GM21381 (cell line): Measurements from ENCODE around the gene ZBTB25.

Experiments
- ATAC-seq: cut with Tn5 transposase; IDR thresholded peaks from one replicate; pipeline ENCODE4 v1.9.1; 2021; ENCODE audit warnings: mild to moderate bottlenecking, moderate library complexity; ENCODE audit not compliant: unreplicated experiment

Gene ZBTB25

DNA sequence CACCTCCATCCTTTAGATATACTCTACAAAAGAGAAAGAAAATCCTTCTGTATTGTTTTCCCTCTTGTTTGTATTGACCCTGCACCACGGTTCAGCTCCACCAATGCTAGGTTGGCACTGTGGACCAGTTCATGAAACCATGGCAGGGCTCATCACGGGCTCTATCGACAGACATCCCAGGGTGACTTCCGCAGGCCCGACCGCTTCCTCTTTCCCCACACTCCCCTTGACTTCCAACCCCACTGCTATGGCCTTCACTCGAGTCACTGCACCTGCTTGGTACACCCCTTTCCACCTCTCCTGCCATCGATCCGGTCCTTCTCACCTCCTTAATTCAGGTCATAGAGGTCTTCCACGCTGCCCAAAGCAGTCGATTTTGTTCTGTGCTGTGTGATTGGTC is 59.5 kb downstream of the ZBTB25 start:
- no peak for ATAC-seq

DNA sequence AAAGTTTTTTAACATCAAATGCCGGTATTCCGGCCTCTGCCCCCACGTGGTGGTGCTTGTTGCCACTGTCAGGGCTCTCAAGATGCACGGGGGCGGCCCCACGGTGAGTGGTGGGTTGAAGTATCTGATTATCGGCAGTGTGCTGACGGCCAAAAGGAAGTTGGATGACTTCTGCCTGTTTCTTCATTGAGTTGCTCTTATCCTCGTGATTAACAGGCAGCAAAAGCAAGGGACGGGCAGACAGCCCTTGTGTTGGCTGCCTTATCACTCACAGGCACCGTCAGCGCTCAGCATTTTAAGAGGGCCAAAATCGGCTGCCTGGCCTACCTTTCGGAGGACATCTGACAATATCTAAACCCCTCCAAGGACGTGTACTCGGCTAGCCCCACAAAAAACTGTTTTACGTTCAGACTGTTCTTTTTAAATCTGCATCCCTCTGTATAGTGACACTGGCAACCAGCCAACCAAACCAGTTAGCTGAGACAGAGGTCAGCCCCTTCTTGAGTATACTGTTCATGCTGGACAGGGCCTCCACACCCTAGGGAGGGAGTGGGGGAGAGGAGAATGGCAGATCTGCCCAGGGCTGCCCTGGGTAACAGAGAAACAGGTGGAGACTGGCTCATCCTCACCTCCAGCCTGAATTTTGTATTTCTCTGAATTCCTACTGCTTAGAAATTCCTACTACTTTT is 61.2 kb downstream of the ZBTB25 start:
- ATAC-seq, result no peak

DNA sequence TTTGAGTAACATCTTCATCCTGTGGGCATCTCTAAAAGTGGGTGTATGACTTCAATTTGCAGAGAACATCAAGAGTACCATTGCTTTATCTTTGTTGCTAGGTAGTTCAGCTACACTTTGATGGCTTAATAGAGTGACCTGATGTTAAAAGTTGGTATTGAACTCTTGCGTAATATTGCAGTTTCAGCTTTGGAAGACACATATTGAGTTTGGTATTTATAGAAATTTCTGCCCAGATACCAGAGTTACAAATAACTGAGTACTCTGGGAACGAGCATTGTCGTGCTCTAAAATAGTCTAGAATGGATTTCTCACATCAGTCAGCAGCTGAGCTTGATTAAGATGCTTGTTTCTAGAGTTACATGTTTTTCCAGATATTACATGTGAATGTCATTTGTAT is 63.1 kb downstream of the ZBTB25 start:
- no peak for ATAC-seq

DNA sequence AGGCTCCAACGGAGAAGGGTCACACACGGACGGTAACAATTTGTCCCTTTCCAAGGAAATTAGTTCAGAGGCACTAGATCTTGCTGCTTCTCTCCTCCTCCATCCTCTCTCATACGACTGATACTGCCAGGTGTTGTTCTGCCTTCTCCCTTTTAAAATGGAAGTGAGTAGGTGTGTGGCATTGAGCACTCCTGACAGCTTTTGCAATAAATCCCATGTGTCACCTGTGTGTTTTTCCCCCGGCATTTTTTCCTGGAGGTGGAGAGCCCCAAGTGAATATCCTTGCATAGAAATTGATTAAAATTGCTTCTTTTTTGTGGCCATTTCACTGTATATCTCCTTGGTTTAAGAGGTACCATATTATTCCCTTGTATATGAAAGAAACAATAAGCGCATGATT is 64.5 kb downstream of the ZBTB25 start:
- ATAC-seq, result no peak

DNA sequence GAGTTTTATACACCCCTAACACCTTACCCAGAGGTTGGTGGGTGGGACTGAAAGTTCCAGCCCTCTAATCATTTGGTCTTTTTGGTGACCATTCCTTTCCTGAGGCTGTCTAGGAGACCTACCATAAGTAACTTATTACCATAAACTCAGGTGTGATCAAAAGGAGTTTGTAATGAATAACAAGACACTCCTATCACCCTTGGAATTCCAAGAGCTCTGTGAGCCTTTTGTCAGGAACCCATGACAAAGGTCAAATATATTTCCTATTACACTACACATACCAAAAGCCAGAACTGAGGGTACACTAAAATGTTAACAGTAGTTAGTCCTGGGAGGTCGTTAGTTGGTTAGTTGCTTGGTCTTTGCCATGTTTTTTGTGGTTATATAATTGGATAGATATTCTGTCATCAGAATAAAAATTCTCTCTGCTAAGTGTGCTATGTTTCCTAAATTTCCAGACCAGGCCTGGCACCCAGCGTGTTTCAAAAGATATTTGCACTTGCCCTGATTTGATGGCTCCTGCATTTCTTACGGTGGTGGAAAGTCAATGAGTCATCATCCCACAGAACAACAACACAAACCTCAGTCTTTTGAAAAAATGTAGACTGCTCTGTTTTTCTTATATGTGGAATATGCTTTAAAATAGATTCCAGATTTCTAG is 65.3 kb downstream of the ZBTB25 start:
- no peak for ATAC-seq

DNA sequence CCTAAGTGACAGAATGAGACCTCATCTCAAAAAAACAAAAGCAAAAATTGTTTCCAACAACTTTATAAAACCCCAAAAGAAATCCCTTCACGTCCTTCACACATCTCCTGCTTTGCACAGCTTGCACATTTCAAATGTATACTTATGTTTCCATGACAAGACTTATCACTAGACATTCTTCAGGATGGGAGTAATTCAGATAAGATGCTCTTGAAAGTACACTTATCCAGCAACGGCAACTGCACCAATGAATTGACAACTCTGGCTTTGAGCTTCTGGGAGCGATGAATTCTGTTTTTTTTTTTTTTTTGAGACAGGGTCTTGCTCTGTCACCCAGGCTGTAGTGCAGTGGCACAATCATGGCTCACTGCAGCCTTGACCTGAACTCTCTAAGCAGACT is 69.1 kb downstream of the ZBTB25 start:
- no peak for ATAC-seq

DNA sequence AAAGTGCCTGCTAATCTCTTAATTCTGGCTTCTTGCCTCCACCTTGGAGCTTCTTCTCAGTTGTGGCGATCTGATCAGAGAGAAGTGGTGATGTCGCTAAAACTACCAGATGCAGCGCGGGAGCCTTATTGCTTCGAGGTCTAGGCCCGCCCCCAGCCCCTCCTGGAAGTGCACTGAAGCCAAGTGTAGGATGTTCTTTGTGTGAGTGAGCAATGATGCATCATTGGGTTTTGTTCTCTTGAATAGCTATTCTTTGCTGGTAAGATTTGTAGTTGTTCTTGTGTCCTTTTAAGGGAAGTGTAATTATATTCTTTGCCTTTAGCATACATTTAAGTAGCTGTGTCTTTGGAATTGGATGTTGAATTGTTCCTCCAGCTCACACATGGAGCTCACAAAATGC is 79.7 kb downstream of the ZBTB25 start:
- ATAC-seq, result no peak

DNA sequence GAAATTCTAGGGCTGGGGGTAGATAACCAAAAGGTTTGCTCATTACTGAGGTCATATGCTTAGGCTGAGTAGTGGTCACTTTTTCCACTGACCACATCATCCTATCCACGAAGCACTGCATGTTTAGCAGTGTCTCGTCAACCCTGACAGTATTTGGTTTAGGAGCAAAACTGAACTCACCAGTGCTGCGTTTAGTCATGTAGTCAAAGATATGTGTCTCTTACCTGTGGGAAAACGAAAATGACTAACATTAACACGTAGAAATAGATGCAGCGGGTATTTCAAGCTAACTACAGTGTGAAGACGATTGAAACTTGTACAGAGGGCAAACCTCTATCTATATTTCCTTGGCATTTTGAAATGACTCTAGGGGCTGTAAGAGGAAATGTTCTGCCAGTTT is 80.9 kb downstream of the ZBTB25 start:
- ATAC-seq, result no peak

DNA sequence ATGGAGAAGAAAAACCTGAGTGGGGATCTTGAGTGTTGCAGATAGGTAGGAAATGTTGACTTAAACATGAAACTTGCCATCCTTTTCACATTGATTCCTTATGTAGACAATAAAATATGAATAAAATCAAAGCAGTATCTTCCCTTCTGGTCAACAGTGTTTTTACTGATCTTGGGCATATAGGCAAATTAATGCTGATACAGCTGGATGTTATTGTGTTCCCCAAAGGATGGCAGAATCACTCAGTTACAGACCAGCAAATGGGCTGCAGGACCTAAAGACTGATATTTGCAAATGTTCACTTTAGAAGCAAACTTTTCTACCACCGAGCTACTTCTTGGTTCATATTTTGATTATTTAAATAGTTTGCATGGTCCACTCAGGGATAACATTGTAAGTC is 81.6 kb downstream of the ZBTB25 start:
- no peak for ATAC-seq

DNA sequence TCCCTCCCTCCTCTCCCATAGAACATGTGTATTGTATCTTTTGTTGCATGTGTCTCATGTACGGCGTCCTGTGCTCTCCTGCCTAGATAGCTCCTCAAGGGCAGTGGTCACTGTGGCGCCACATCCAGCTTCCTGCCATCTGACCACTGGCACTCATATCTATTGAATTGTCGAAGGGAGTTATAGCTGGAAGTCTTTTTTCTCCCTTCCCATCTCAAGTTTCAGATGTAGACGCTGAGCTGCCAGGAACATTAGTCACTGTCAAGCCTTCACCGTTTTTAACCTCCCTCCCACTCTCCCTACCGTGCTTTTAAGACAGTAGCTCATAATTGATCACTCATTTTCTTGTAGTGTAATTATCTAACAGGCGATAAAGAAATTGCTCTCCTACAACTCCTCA is 82.5 kb downstream of the ZBTB25 start:
- ATAC-seq, result no peak

DNA sequence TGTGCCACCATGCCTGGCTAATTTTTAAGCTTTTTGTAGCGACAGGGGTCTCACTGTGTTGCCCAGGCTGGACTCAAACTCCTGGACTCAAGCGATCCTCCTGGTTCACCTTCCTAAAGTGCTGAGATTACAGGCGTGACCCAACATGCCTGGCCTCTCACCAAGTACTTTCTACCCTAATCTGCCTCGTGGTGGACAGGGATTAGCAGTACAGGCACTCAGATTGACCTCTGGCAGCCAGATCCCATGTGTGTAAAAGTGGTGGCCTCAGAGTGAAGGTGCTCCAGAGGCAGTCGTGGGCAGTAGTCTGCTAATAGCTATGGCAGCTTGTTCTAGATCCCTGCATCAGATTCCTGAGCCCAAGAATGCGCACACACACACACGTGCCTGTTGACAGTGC is 84.6 kb downstream of the ZBTB25 start:
- no peak for ATAC-seq

DNA sequence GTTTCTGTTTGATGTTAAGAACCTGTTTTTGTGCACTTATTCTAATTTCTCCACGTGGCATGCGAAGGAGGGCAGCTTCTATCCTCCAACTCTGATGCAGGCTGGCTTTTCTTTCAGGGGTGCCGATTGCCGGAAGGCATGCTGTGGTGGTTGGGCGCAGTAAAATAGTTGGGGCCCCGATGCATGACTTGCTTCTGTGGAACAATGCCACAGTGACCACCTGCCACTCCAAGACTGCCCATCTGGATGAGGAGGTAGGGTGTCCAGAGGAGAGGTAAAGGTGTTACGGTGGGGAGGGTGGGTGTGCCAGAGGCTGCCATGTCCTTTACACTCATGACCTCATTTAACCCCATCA is 85.9 kb downstream of the ZBTB25 start:
- no peak for ATAC-seq

DNA sequence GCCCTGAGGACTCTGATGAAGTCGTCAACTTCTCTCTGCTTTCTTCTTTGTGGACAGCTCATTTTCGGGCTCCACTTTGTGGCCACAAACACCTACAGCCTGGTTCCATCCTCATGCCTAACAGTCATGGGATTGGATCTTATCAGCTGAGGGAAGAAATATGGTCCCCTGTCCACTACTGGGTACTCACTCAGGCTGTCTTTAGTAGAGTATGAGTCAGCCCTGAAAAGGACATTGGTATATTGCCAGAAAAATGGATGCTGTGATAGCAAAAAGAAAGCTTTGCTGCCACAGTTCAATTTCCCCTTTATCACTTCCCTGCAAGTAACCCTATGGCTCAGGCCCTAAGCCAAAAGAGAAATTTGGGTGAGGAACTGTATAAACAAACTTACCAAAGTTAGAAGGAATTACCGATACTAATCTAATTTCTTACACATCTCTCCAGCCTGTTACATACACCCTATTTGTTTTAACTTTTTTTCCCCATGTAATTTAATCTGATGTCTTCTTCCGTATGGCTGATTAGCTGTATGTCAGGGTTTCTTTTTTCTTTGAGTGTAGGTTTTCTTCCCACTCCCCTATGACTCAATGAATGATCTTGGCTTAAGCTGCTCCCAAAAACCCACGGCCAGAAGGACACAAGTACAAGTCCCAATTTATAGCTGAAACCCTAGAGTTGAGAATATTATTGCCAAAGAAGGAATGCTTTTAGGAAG is 86.4 kb downstream of the ZBTB25 start:
- ATAC-seq, result no peak

DNA sequence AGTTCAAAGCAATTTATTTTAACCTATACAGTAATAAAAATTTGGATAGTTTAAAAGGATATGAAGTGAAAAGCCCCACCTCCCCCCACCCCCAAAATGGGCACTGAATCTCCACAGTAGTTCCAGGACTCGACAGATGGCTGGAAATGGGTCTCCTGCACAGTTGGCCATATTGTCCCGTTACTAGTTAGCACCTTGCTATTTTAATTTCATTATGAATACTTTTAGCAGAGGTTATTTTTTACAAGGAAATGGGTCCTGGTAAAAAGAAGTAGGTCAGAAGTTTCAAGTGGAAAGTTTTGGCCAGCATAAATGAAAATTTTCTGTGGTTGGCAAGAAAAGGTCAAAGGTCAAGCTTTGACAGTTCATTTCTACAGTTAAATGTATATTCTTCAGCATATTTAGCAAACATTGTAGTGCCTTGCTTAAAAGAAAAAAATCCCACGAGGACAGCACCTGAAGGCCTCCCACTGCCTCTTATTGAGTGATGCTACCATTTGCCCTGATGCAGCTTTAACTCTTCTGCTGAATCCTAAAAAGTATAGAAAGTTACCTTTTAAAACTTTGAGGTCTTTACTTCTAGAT is 87.2 kb downstream of the ZBTB25 start:
- no peak for ATAC-seq

DNA sequence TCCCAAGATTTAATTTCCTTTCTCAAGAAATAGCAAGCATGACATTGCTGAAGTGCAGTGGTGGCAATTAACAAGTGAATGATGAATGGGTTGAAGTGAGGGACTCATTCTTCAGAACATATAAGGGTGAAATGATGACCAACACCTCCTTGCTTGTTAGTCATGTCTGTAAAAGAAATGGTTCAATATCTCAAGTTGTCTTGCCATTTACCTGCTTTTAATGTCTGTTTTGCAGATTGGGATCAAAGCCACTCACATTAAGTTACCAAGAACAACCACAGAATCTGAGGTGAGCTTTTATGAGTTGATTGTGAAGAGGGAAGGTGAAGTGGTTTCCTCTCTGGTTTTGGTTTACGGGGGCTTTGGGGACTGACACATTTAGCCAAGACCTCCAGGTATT is 91.4 kb downstream of the ZBTB25 start:
- ATAC-seq, result no peak

DNA sequence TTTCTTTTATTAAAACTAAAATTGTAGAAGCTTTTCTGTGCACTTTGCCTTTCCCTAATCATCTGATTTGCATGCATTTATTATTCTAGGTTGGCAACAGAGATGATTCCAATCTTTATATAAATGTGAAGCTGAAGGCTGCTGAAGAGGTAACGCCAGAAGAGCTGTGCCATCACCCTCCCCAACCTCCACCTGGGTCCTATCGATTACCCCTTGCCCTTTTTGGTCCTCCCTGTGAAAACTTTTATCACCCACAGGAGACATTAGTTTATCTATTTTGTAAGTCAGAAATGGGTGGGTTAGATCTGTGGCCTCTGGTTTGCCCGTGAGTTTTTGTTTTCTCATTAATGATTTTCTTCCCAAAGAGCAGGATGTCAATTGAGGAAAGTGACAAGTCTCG is 92.6 kb downstream of the ZBTB25 start:
- ATAC-seq, result no peak

DNA sequence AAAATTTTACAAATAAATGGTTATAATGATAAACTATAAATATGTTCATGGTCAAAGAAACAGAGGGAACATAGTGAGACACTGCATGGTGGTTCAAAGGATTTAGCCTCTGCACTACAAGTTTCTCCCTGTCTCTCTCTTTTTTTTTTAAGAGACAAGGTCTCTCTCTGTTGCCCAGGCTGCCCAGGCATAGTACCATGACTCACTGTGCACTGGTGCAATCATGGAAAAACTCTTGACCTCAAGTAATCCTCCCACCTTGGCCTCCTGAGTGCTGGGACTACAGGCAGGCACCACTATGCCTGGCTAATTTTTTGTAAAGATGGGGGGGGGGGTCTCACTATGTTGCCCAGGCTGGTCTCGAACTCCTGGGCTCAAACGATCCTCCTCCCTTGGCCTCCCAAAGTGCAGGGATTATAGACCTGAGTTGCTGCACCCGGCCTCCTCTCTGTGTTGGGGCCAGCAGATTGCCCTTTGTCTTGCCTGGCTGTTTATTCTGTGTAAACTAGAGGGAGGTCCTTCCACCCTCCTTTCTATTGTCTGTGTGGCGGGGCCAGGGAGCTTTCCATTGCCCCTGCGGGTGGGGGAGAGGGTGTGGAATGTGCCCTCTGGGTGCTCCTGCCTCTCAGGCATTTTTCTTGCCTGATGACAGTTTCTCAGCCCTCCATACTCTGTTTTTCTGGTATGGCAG is 93.4 kb downstream of the ZBTB25 start:
- ATAC-seq, result no peak

DNA sequence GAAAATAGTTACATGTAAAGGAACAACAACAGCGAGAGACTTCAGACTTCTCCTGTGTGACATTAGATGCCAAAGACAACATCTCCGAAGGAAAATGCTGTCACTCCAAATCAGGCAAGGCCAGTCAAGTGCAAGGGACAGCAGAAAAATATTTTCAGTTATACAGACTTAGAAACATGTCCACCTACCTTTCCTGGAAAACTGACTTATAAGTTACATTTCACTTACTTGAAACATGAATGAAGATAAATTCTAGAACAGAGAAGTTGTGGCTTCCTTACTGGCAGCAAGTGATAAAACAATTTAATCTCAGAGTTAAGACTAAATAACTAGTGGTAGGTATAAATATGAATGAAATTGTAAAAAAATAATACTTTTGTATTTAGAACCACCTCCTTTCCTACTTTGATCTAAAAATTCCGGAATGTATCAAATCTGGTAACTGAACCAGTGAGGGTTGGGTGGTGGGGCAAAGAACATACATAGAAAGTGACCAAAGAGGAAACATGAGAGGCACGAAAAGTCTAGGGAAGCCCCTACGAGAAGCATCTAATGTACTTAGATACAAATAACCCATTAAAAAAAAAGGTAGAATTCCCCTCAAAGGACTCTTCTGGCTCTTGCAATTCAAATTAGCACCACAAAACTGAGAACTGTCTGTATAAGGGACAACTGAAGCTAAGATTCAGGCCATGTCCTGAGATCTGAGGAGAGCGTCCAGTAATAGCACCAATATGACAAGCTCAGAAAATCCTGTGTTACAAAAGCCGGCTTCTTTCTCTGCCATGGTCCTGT is 94.3 kb downstream of the ZBTB25 start:
- ATAC-seq, result peak; percentile 57

DNA sequence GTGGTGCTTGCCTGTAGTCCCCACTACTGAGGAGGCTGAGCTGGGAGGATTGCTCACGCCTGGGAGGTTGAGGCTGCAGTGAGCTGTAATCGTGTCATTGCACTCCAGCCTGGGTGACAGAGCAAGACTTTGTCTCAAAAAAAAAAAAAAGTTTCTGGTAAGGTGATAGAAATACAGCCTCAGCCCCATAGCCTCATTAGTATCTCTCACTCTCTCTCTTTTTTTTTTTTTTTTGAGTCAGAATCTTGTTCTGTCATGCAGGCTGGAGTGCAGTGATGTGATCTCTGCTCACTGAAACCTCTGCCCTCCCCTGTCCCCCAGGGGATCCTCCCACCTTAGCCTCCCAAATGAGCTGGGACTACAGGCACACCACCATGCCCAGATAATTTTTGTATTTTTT is 96.3 kb downstream of the ZBTB25 start:
- ATAC-seq, result no peak

DNA sequence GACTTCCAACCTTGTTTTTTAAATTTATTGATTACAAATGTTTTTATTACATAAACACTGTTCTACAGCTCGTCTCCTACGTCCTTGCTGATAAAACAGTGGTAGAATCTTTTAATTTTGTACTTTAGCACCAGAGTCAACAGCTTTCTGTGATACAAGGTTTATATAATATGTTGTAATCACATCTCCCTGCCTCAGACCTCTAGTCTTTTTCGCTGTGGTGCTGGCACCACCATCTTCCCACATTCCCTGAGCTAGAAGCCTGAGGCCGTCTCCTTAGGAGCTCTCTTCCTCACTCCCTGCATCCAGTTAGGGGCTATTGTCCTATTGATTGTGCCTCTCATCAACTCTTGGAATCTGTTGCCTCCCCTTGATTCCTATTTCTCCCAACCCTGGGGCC is 98.3 kb downstream of the ZBTB25 start:
- no peak for ATAC-seq

DNA sequence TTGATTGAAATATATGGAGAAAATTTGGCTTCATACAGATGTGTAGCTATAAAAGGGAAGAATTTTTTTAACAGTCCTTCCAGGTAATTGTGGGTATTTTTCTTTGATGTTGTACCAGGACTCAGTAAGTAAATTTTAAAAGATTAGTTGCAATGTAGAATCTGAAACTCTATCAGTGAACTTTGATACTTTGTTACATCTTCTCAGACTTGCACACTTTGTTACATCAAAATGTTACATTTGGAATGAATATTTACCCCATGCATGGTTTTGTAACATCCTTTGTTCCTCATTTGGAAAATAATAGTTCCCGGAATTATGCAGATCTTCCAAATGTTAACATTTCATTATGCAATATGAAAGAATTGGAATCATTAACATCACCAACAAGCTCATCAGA is 101.7 kb downstream of the ZBTB25 start:
- ATAC-seq, result no peak
